HUES6 (cell line): ENCODE data around the gene KRT6A.

Source experiments
- H3K27ac ChIP-seq: 2 replicates; pipeline ENCODE4 v1.7.0; 2013; ENCODE audit warnings: low read depth, mild to moderate bottlenecking, low read length, inconsistent platforms
- H3K27me3 ChIP-seq: 2 replicates; pipeline ENCODE4 v1.6.1; 2013; ENCODE audit warnings: low read length; ENCODE audit not compliant: control insufficient read depth, insufficient read depth
- H3K36me3 ChIP-seq: 2 replicates; pipeline ENCODE4 v1.6.1; 2013; ENCODE audit warnings: low read length; ENCODE audit not compliant: control insufficient read depth, insufficient read depth
- H3K4me1 ChIP-seq: 2 replicates; pipeline ENCODE4 v1.6.1; 2013; ENCODE audit warnings: low read length; ENCODE audit not compliant: control insufficient read depth, insufficient read depth
- H3K4me3 ChIP-seq: 2 replicates; pipeline ENCODE4 v1.5.1; 2013; ENCODE audit warnings: low read depth, low read length
- H3K9ac ChIP-seq: one replicate; pipeline ENCODE4 v1.6.1; 2013; ENCODE audit warnings: mild to moderate bottlenecking, low read length
- H3K9me3 ChIP-seq: 2 replicates; pipeline ENCODE4 v1.6.1; 2013; ENCODE audit warnings: low read depth, low read length; ENCODE audit not compliant: control insufficient read depth, insufficient read depth

The KRT6A gene

DNA sequence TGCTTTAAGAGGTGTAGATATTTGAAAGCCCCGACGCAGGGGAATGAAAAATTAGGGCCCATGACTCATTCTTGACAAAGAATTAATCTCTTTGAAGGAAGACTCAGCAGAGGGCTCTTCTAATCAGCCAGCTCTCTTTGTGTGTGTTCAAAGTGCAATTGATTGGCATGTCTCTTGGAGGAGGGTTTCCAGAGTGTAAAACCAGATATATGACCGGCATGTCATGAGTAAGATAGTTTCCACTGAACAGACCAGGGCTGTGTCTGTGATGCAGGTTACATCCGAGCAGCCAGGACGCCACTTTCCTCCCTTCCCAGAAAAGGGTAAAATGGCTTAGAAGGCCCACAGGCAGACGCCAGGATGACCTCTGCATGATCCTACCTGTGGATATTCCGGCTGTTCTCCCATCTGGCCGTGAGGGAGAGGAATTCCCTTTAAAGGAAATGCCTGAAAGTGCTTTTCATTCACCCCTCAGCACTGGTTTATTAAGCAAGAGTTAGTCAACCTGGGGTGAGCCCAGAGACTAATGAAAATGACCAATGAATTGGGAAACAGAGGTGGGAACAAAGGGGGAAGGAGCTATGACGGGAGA lies 51.6 kb downstream of the KRT6A start:
- Histone ChIP-seq H3K27me3 (no peaks in the 10 kb centered on the region), H3K36me3 (no peaks in the 10 kb centered on the region), H3K27ac (no peak overlapping the region), H3K9me3 (no peaks in the 10 kb centered on the region), H3K4me3 (no peak overlapping the region), H3K9ac (no peak overlapping the region), H3K4me1 (peaks cover 11% of the 10 kb centered on the region)

DNA sequence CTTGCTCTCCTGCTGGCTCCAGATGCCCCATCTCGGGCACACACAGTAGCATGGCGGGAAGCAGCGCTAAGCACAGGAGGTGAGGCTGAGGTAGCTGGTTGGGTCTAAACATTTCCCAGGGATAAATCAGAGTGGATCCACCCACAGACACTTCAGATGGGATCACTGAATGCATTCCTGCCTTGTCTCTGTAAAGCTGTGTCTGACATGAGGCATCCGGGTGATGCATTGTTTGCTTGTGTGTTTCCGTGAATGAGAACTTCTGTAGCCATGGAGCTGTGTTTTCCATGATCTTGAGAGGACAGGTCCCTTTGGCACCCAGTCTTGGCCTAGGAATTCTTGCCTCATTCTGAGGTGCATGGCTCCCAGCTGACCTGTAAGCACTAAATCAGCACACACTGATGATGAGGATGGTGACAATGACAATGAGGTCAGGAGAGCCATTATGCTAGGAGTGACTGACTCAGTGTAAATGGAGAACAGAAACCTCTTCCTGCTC lies 52.2 kb downstream of the KRT6A start:
- H3K27ac ChIP-seq, result no peak overlapping the region
- H3K27me3 ChIP-seq, result no peaks in the 10 kb centered on the region
- no peak overlapping the region for H3K9ac ChIP-seq
- H3K36me3 ChIP-seq, result no peaks in the 10 kb centered on the region
- no peak overlapping the region for H3K4me3 ChIP-seq
- H3K9me3 ChIP-seq, result no peaks in the 10 kb centered on the region
- H3K4me1 ChIP-seq, result peaks cover 11% of the 10 kb centered on the region

DNA sequence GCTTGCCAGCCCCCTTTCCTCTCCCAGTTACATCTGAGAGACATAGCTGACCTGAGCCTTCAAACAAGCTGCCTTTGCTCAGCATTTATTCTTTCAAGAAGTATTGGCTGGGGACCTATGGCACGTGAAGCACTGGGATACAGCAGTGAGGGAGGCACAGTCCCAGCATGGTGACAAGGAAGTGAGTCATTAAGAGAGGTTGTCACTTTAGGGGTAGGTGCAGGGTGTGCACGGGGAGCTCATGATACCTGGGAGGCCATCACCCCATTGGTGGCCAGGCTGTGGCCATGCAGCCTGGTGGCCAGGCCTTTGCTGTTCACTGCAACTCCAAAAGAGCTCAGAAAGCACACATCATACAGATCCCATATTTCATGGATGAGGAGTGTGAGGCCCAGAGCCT lies 53.2 kb downstream of the KRT6A start:
- Histone ChIP-seq H3K4me1 (peaks cover 11% of the 10 kb centered on the region), H3K27ac (no peak overlapping the region), H3K9ac (no peak overlapping the region), H3K36me3 (no peaks in the 10 kb centered on the region), H3K4me3 (no peak overlapping the region), H3K9me3 (no peaks in the 10 kb centered on the region), H3K27me3 (no peaks in the 10 kb centered on the region)

DNA sequence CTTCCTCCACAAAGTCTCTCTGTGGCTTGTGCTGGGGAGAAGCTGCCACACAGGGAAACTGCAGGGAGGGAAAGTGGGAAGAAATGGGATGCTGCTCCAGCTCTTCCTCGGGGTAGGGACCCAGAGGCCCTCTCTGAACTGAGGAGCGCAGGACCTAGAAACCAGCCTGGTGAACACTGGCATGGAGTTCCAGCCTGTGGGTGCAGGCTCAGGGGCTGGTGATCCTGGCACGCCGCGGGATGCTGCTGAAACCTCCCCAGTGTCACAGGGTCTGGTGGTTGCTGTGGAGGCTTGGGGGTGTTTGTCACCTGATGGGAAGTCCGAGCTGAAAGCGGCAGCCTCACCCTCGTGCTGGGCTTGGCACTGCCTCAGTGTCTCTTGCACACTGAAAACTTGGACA lies 53.6 kb downstream of the KRT6A start:
- H3K27ac ChIP-seq, result no peak overlapping the region
- peaks cover 14% of the 10 kb centered on the region for H3K4me1 ChIP-seq
- H3K9ac ChIP-seq, result no peak overlapping the region
- H3K27me3 ChIP-seq, result no peaks in the 10 kb centered on the region
- no peaks in the 10 kb centered on the region for H3K36me3 ChIP-seq
- no peaks in the 10 kb centered on the region for H3K9me3 ChIP-seq
- H3K4me3 ChIP-seq, result no peak overlapping the region

DNA sequence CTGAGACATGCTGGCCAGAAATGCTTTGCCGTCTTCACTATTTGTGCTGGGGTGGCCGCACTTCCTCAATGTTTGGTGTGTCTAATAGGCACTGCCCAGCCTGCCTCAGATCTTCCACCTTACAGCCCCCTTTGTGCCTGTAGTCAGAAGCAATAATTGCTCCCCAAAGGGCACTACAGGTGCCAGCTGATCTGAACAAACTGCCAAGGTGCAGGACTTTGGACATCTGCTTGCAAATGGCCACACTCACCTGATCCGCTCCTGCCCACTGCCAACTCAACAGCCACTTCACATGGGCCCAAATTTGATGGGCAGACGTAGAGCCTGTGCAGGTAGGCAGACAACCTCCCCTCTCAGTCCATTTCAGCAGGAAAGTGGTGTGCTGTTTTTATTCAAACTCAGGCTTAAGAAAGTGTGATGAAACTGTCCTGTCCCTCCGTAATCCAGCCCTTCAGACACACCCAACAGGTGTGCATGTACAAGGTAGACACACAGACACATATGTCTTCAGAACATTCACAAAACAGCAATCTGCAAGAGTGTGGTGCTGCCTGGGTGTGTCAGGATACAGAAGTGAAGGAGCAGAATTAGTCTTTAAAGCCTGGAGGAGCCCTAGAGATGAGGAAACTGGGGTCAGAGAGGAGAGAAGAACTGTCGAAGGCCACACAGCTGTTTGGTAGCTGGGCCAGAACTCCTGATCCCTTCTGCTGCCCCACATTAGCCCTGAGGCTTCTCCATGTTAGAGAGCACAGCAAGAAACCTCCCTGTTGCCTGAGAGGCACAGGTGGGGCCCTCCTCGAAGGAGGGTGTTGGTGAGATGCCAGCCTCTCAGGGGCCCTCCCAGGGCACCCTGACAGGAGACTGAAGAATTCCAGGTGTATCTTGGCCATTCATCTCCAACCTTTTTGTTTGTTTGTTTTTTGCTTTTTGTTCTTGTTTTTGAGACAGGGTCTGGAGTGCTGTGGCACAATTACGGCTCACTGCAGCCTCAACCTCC lies 54.5 kb downstream of the KRT6A start:
- Histone ChIP-seq H3K36me3 (no peaks in the 10 kb centered on the region), H3K4me3 (no peak overlapping the region), H3K9me3 (no peaks in the 10 kb centered on the region), H3K9ac (no peak overlapping the region), H3K4me1 (peaks cover 16% of the 10 kb centered on the region), H3K27me3 (no peaks in the 10 kb centered on the region), H3K27ac (no peak overlapping the region)

DNA sequence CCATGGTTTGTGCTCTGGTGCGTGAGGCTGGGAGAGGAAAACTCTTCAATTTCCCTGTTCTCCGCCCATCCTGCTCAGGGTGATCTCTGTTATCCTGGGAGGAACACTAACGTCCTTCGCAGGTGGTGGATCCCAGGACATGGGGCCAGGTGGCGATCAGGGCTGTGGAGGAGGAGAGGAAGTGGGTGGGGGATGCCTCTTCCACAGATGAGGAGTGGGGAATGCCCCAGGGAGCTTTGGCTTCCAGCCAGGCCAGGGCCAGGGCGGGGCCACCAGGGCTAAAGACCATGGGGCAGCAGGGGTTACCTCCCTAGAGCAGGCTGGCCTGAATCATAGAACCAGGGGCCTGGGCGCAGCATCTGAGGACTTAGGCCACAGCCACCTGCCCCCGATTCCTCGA lies 55.5 kb downstream of the KRT6A start:
- Histone ChIP-seq H3K27ac (no peak overlapping the region), H3K9ac (no peak overlapping the region), H3K36me3 (no peaks in the 10 kb centered on the region), H3K27me3 (no peaks in the 10 kb centered on the region), H3K4me1 (peaks cover 11% of the 10 kb centered on the region), H3K4me3 (no peak overlapping the region), H3K9me3 (no peaks in the 10 kb centered on the region)
